Spleen (tissue), 7 donors: Measurements from ENCODE around the gene SLCO2A1.

Experiments
- CTCF ChIP-seq, 11 experiments: fragments of 200-600 bp in 7 of 11; fragments of 450-650 bp in 4 of 11; sonication (generic) in 4 of 11; IDR thresholded peaks in 8 of 11; conservative IDR thresholded peaks in 3 of 11; 1 replicate in 7 of 11; 2 replicates in 4 of 11; pipeline versions ENCODE4 v1.4.0 to v1.8.0; 2016 to 2021; ENCODE audit warnings: antibody characterized with exemption in 11 of 11, inconsistent platforms in 4 of 11, mild to moderate bottlenecking in 1 of 11
- POLR2A ChIP-seq, 3 donors: fragments of 450-650 bp; IDR thresholded peaks; one replicate each; pipeline ENCODE4 v1.5.1; 2017; ENCODE audit warnings: antibody characterized with exemption in 3 of 3, mild to moderate bottlenecking in 1 of 3
- donor health status: DM: no; HTN: no; CAD: no; lungs with moderate emphysema.
- donor health status: DM: no; HTN: no; CAD: no.
- donor health status: DM: no; HTN: no; CAD: no.

- TF ChIP-seq CTCF (IDR thresholded peaks at IDR 0.05 in 8 of 11, conservative IDR thresholded peaks at IDR 0.05 in 3 of 11) (no peak), POLR2A (IDR thresholded peaks at IDR 0.05) (no peak)
These were observed 49.7 kb downstream of the SLCO2A1 start for GRCh38 chr3:133980035-133980434.
